Measurements from ENCODE around the gene TLR9. TPM values are rescaled to one million over a fixed set of nuclear protein-coding genes. Genes with fewer than 3 reads are reported as not detected.
A peak's percentile ranks its signal among the peaks of the same experiment; 100 is the strongest.

Gene TLR9
- total RNA-seq, 3 donors from 2014 or later, result 0.77 to 0.89 TPM; not detected in 1

GRCh38 chr3:52210550-52211046 lies 14.8 kb downstream of the TLR9 start:
- peaks cover 34% of the 10 kb centered on the region for H3K36me3 ChIP-seq (ENCODE audit: low read depth)
- no peaks in the 10 kb centered on the region for H3K9me3 ChIP-seq
- DNase-seq (no peak), ATAC-seq (peak; percentile 95)
- peaks cover 4% of the 10 kb centered on the region for H3K4me1 ChIP-seq (ENCODE audit: low read depth)
- no peak for TF ChIP-seq CTCF (IDR thresholded peaks at IDR 0.05)
- intact Hi-C loops (cut with DNase I, micrococcal nuclease), result no loop called here
- H3K4me3 ChIP-seq, result no peak overlapping the region

- peaks cover 34% of the 10 kb centered on the region for H3K36me3 ChIP-seq (ENCODE audit: low read depth)
- intact Hi-C loops (cut with DNase I, micrococcal nuclease), result no loop called here
- no peak for TF ChIP-seq CTCF (IDR thresholded peaks at IDR 0.05)
Measured at GRCh38 chr3:52210037-52210436, 15.4 kb downstream of the TLR9 start.

GRCh38 chr3:52208556-52208955 lies 16.9 kb downstream of the TLR9 start:
- Histone ChIP-seq H3K36me3 (ENCODE audit: low read depth) (peaks cover 25% of the 10 kb centered on the region), H3K4me3 (no peak overlapping the region), H3K9me3 (no peaks in the 10 kb centered on the region), H3K4me1 (ENCODE audit: low read depth) (peaks cover 3% of the 10 kb centered on the region)
- no peak for ATAC-seq
- intact Hi-C loops (cut with DNase I, micrococcal nuclease), result no loop called here
- no peak for TF ChIP-seq CTCF (IDR thresholded peaks at IDR 0.05)
- DNase-seq, result no peak

More at GRCh38 chr3:52210037-52210436, 15.4 kb downstream of the TLR9 start:
- DNase-seq (no peak), ATAC-seq (peak; percentile 19)
- H3K9me3 ChIP-seq, result no peaks in the 10 kb centered on the region
- H3K4me1 ChIP-seq (ENCODE audit: low read depth), result peaks cover 3% of the 10 kb centered on the region
- H3K4me3 ChIP-seq, result no peak overlapping the region

GRCh38 chr3:52205727-52206372 lies 19.6 kb downstream of the TLR9 start:
- DNase-seq (no peak), ATAC-seq (no peak)
- Histone ChIP-seq H3K4me1 (ENCODE audit: low read depth) (peaks cover 3% of the 10 kb centered on the region), H3K9me3 (no peaks in the 10 kb centered on the region), H3K4me3 (no peak overlapping the region), H3K36me3 (ENCODE audit: low read depth) (peaks cover 25% of the 10 kb centered on the region)
- intact Hi-C loops (cut with DNase I, micrococcal nuclease), result no loop called here
- no peak for TF ChIP-seq CTCF (IDR thresholded peaks at IDR 0.05)

- H3K9me3 ChIP-seq, result no peaks in the 10 kb centered on the region
- ATAC-seq, result peak; percentile 86
- no peak for TF ChIP-seq CTCF (IDR thresholded peaks at IDR 0.05)
- peaks cover 7% of the 10 kb centered on the region for H3K4me1 ChIP-seq (ENCODE audit: low read depth)
- H3K4me3 ChIP-seq, result no peak overlapping the region
- intact Hi-C loops (cut with DNase I, micrococcal nuclease), result no loop called here
- peaks cover 25% of the 10 kb centered on the region for H3K36me3 ChIP-seq (ENCODE audit: low read depth)
- peak in 2 of 3 donors; percentile 5 to 70 for DNase-seq
Measured at GRCh38 chr3:52204337-52205073, 20.9 kb downstream of the TLR9 start.
